Stimulated activated CD4-positive, alpha-beta T cell treated with anti-CD3 and anti-CD28 coated beads, Interleukin-12 subunit alpha, Interleukin-12 subunit beta, amount 100 ng/mL, for 24 hours (primary cell): ENCODE results near the gene RHPN2.
"Not testable (repeated sequence)": the region's sequence is repeated elsewhere in the genome, so short reads cannot be mapped to it uniquely, and the experiment has no call there.

Source experiments
- DNase-seq, 2 experiments: peaks; one replicate each; pipeline ENCODE4 v3.0.0-alpha.2; 2020; ENCODE audit warnings: low read depth in 2 of 2

The RHPN2 gene

DNA sequence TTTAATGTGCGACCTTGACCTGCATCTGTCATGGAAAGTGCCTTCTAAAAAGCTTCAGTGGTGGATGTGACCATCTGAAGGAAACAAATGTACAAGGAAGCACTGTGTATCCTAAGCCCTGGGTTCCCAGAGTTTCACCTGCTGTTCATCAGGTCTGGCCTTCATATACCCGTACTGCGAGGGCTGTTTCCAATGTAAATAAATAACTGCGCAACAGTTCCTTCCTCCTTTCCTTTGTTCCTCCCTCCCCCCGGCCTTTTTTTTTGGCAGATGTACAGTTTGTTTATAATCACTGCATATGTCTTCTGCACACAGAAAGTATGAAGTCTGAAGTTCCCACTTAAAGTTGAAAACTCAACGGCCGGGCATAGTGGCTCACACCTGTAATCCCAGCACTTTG is 87.4 kb downstream of the RHPN2 start:
- no peak for DNase-seq

DNA sequence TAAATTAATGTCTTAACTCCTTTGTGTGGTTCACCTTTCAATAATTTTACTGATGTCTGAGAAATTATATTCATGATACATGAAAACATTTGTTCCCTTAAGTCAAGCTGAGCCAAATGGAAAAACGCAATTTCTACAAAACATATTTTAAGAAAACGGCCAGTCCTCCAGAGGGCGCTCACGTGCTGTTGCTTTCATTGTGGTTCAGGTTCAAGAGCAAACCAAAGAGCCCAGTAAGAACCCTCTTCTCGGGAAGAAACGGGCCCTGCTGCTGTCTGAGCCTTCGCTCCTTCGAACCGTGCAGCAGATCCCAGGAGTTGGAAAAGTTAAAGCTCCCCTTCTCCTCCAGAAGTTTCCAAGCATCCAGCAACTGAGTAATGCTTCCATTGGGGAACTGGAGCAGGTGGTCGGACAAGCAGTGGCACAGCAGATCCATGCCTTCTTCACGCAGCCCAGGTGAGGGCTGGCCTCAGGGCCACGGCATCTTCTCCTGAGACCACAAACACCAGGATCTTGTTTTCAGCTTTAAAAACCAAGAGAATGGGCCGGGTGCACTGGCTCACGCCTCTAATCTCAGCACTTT is 88.4 kb downstream of the RHPN2 start:
- peak; percentile 33 to 70 for DNase-seq

DNA sequence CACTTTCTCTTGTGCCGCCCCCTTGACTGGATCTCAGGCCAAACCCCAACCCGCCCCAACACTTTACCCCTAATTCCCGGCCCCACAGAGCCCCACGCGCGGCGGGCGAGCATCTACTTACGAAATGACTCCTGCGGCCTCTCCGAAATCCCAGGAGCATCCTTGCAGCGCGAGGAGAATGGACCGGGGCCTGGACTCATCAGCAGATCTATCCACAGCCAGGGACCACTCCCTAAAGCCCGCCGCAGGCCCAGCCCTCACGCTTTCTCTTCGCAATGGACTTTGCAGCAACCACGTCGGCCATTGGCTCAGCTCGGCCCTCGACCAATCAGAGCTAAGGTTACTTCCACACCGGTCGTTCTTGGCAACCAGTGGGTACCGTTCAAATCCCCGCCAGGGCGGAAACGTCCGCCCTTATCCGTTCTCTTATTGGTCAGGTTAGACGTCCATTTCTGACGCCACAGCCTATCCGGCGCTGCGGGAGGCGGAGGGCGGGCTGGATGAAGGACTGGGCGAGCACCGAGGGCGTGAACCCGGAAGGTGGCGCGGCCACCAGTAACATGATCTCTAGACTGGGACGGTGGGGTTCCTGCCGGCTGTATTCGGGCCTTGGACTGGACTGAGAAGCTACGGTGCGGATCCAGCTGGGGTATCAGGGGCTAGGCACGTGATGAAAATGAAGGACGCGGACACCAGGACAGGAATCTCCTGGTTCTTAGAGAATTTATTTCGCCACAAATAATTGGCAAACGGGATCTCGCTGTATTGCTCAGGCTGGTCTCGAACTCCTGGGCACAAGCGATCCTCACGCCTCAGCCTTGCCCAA is 92.8 kb downstream of the RHPN2 start, which contains the start of the genes CEP89 and FAAP24:
Gene CEP89, minus strand, starts transcription at position 244 of the 826 bp plus-strand sequence. Its CDS starts 84 bp downstream, at position 160.
Gene FAAP24, plus strand, starts transcription at position 528 of the 826 bp plus-strand sequence. CDS start 955 bp downstream, outside the sequence.
- DNase-seq: peak; percentile 97 to 98

DNA sequence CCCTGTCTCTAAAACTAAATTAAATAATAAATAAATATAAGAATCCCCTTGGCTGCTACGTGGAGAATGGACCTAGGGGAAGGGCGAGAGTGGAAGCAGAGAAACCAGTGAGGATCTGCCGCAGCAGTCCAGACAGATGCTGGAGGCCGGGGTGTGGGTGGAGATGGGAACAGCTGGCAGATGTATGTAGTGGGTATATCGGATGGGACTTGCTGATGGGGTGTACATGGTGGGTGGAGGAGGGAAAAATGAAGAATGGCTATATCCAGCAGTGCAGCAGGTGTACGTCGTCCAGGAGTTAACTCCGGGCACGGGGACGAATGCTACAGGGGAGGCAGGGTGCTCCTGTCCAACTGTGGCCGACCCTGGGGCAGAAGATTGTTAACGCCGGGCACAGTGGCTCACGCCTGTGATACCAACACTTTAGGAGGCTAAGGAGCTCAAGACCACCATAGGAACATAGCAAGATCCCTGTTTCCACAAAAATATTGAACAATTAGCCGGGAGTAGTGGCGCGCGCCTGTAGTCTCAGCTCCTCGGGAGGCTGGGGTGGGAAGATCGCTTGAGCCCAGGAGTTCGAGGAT is 93.6 kb downstream of the RHPN2 start:
- no peak for DNase-seq

DNA sequence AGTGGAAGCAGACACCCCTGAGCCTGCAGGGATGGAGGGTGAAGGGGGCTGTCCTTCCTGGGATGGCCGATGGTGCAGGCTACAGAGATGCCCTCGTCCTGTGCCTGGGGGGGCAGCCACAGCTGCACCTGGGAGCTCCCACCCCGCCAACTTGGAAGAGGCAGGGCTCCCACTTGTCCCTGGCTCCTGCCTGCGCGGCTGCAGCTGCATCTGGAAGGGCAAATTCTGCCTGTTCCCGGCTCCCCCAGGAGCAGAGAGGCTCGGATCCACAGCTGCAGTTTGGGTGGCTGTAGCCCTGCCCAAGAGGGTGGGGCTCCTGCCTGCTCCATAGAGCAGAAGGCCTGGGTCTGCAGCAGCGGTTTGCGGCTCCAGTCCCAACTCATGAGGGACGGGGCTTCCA is 95.1 kb downstream of the RHPN2 start:
- DNase-seq: no peak

DNA sequence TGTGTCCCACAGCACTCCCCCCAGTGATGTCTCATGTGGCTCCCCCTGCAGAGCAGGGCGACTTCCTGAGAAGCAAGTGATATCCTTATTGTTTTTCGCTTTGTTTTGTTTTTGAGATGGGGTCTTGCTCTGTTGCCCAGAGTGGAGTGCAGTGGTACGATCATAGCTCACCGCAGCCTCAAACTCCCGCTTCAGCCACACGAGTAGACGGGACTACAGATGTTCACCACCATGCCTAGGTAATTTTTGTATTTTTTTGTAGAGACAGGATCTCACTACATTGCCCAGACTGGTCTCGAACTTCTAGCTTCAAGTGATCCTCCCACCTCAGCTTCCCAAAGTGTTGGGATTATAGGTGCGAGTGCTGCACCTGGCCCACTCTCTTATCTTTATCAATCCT is 97.9 kb downstream of the RHPN2 start:
- DNase-seq: no peak

DNA sequence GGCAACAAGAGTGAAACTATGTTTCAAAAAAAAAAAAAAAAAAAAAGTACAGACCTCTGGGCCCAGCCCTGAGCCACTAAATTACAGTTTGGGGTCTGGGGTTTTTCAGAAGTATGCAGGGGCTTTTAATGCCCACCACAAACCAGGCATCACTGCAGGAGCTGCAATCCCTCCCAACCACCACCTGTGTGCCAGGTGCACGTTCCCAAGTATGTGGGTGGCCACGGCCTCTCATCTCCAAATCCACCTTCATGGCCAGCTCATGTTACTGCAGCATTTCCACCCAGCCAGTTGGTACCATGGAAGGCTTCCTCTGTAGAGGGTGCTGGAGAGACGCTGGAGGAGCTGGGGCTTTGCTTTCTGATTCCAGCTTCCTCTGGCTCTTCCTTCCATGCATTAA is 119.4 kb downstream of the RHPN2 start:
- no peak for DNase-seq

DNA sequence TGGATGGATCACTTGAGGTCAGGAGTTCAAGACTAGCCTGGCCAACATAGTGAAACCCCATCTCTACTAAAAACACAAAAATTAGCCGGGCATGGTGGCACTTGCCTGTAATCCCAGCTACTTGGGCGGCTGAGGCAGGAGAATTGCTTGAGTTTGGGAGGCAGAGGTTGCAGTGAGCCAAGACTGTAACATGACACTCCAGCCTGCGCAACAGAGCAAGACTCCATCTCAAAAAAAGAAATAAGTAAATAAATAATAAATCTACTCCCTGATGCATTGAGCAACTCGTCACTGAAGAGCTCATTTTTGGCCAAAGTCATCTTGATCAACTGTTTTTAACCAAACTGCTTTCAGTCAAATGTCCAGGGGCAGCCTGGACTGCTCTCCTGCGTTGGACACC is 123.4 kb downstream of the RHPN2 start:
- DNase-seq: not testable (repeated sequence)

DNA sequence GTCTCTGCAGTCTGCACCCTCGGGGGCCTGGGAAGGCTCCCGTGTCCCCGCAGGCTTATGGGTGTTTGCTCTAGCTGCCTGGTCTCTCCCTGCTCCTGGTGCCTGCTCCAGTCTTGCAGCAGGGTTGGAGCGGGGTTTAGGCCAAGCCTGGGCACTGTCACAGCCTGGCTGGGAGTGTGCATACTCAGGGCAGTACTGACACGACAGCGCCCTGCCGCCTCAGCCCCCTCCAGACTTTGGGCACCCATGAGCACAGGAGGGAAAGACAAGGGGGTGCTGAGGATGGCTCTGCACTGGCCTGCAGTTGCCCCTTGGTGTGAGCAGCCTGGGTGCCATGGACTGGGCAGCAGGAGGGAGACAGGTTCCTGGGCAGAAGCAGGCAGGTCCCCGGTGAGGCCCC is 128.6 kb downstream of the RHPN2 start:
- DNase-seq: no peak

DNA sequence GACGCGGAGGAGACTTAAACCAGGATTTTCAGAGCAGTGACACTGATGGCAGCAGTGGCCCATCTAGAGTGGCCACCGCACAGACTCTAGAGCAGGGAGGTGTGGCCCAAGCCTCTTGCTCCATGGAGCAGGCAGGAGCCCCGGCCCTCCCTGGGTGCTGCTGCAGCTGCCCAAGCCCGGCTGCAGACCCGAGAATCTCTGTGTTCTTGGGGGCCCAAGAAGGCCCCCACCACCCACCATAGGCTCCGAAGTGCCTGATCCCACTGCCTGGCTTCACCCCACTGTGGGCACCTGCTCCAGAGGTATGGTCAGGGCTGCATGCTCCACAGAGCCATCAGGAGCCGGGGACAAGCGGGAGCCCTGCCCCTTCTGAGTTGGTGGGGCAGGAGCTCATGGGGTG is 129.1 kb downstream of the RHPN2 start:
- DNase-seq: no peak

DNA sequence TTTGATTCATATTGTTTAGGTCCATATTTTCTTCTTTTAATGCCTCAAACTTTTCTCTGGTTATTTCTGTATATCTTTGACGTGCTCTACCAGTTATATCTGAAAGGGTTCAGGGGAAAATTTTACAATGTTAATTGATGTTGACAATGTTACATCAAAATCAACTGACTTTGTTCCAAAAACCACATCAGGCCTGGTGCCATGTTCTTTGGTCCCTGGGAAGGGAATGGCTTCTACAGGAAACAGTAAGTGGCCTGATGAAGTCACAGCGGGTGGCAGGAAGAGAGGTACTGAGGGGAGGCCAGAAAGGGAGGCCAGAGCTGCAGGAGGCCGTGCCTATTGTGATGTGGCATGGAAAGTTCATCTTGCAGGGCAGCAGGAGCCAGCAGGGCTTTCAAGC is 131.1 kb downstream of the RHPN2 start:
- DNase-seq: no peak

DNA sequence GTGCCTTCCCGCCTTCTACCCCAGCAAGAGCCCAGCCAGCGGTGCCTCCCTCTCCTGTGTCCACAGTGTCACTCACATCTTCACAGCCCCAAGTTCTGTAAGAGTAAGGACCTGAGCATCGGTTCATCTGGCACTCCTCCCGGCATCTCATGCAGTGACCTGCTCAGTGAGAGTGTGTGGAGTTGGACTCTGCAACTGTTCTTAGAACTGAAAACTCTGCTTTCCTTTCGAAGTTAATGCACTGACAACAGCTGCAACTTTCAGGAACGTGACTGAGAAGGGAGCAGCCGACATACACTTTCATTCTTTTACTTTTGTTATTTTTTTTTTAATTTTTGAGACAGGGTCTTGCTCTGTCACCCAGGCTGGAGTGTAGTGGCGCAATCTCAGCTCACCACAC is 134.1 kb downstream of the RHPN2 start:
- no peak for DNase-seq

DNA sequence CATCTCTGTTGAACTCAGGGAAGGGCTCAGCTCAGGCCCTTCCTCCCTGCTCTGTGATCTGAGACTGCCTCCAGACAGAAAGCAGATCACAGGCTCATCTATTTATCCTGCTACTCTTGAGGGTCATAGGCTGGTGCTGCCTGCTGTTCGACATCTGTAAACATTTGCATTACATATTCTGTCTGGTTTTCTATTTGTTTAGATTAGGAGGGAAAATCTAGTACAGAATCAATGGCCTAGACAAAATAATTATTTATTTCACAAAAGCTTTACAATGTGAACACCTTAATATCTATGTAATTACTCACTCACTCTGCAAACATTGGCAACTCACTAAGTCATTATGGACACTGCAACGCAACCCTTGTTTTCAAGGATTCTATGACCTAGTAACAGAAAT is 135.9 kb downstream of the RHPN2 start:
- DNase-seq: no peak
